ENCODE measurements around the gene CAV1.

DNA sequence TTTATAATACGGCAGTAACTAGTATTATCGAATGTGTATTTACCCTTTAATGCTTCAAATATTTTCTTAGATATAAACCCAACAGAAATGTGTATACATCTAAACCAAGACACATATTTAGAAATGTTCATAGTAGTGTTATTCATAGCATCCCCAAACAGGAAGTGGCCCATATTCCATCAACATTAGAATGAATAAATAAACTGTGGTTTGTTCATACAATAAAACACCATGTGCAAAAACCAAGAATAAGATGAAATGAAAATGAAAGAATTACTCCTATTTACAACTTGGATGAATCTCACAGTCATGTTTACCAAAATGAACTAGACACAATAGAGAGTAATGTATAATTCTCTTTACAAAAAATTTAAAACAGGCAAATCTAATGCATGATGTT is 34.5 kb upstream of the CAV1 start:
- TF ChIP-seq, protein P1, sequence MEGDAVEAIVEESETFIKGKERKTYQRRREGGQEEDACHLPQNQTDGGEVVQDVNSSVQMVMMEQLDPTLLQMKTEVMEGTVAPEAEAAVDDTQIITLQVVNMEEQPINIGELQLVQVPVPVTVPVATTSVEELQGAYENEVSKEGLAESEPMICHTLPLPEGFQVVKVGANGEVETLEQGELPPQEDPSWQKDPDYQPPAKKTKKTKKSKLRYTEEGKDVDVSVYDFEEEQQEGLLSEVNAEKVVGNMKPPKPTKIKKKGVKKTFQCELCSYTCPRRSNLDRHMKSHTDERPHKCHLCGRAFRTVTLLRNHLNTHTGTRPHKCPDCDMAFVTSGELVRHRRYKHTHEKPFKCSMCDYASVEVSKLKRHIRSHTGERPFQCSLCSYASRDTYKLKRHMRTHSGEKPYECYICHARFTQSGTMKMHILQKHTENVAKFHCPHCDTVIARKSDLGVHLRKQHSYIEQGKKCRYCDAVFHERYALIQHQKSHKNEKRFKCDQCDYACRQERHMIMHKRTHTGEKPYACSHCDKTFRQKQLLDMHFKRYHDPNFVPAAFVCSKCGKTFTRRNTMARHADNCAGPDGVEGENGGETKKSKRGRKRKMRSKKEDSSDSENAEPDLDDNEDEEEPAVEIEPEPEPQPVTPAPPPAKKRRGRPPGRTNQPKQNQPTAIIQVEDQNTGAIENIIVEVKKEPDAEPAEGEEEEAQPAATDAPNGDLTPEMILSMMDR (conservative IDR thresholded peaks at IDR 0.05 in 1 of 2, IDR thresholded peaks at IDR 0.05 in 1 of 2; ENCODE audit: extremely low read depth in 1 of 2, insufficient read depth in 1 of 2, low read depth in 1 of 2, low read length in 2 of 2): no peak
- TF ChIP-seq EZH2 (IDR thresholded peaks at IDR 0.05; ENCODE audit: borderline replicate concordance, low read length): no peak
